Frontal cortex (tissue), 4 donors: Measurements from ENCODE around the gene USP24. TPM values are rescaled to one million over a fixed set of nuclear protein-coding genes. Genes with fewer than 3 reads are reported as not detected.
"Not testable (repeated sequence)": the region's sequence is repeated elsewhere in the genome, so short reads cannot be mapped to it uniquely, and the experiment has no call there.

Experiments used
- DNase-seq, 2 donors: peaks; one replicate each; pipeline ENCODE4 v3.0.0; 2012; ENCODE audit warnings: low spot score in 2 of 2
- FAIRE-seq: peaks from 2 replicates; lab custom pipeline; 2012; peaks lifted over from hg19 to GRCh38; lab: Jason Lieb, UNC
- total RNA-seq: library from RNA; depleted of rRNA; stranded (reverse); fragments of >200 nt; gene quantifications from one replicate; pipeline ENCODE4 v1.2.3, GENCODE V29; 2014
- donor health status: control.
- donor health status: control.
- donor health status: control.

The USP24 gene
- total RNA-seq, 1 donor from 2014 or later, result 67.3 TPM

GRCh38 chr1:55138823-55139222, 76.3 kb downstream of the USP24 start:
- DNase-seq (no peak), FAIRE-seq (no peak)

- DNase-seq, result no peak
- no peak for FAIRE-seq
These were observed 80.9 kb downstream of the USP24 start for GRCh38 chr1:55134152-55134808.

GRCh38 chr1:55131801-55132200, 83.4 kb downstream of the USP24 start:
- FAIRE-seq, result no peak
- DNase-seq, result no peak

- FAIRE-seq, result no peak
- DNase-seq, result no peak
These were observed 83.9 kb downstream of the USP24 start for GRCh38 chr1:55131218-55131617.

GRCh38 chr1:55129194-55129728, 85.9 kb downstream of the USP24 start:
- DNase-seq, result no peak
- FAIRE-seq, result no peak

GRCh38 chr1:55128418-55128995, 86.7 kb downstream of the USP24 start:
- no peak for DNase-seq
- no peak for FAIRE-seq

- no peak for FAIRE-seq
- DNase-seq, result no peak
These were observed 87.3 kb downstream of the USP24 start for GRCh38 chr1:55127827-55128343.

GRCh38 chr1:55124470-55124869, 90.7 kb downstream of the USP24 start:
- DNase-seq (no peak), FAIRE-seq (no peak)

GRCh38 chr1:55120538-55120937, 94.6 kb downstream of the USP24 start:
- no peak for FAIRE-seq

GRCh38 chr1:55118651-55119329, 96.4 kb downstream of the USP24 start:
- DNase-seq (no peak), FAIRE-seq (no peak)

More at GRCh38 chr1:55120538-55120937, 94.6 kb downstream of the USP24 start:
- no peak for DNase-seq

GRCh38 chr1:55117941-55118340, 97.2 kb downstream of the USP24 start:
- FAIRE-seq (no peak), DNase-seq (no peak)

- not testable (repeated sequence) for FAIRE-seq, DNase-seq
These were observed 106.2 kb downstream of the USP24 start for GRCh38 chr1:55109005-55109404.

- DNase-seq, result no peak
- FAIRE-seq, result no peak
These were observed 108.1 kb downstream of the USP24 start for GRCh38 chr1:55107101-55107500.

GRCh38 chr1:55103891-55104290, 111.3 kb downstream of the USP24 start:
- FAIRE-seq (no peak), DNase-seq (no peak)

- FAIRE-seq (no peak), DNase-seq (no peak)
These were observed 120.1 kb downstream of the USP24 start for GRCh38 chr1:55095095-55095494.

- FAIRE-seq, result no peak
These were observed 122.7 kb downstream of the USP24 start for GRCh38 chr1:55092475-55092874.

GRCh38 chr1:55089683-55090082, 125.5 kb downstream of the USP24 start:
- no peak for DNase-seq

More at GRCh38 chr1:55092475-55092874, 122.7 kb downstream of the USP24 start:
- DNase-seq, result no peak

GRCh38 chr1:55088413-55088812, 126.8 kb downstream of the USP24 start:
- no peak for FAIRE-seq
- no peak for DNase-seq

More at GRCh38 chr1:55089683-55090082, 125.5 kb downstream of the USP24 start:
- no peak for FAIRE-seq

GRCh38 chr1:55087439-55087838, 127.7 kb downstream of the USP24 start:
- FAIRE-seq (no peak), DNase-seq (no peak)

- no peak for DNase-seq
- no peak for FAIRE-seq
These were observed 130.9 kb downstream of the USP24 start for GRCh38 chr1:55084257-55084656.

- no peak for DNase-seq
- no peak for FAIRE-seq
These were observed 133.3 kb downstream of the USP24 start for GRCh38 chr1:55081905-55082296.
